Esophagus muscularis mucosa (tissue), 4 donors: ENCODE results near the gene WWOX.

Source experiments
- CTCF ChIP-seq, 3 experiments: fragments of 200-600 bp in 2 of 3; fragments of 450-650 bp in 1 of 3; sonication (generic) in 2 of 3; IDR thresholded peaks; one replicate each; pipeline ENCODE4 v1.5.1; 2017 to 2019; ENCODE audit warnings: antibody characterized with exemption in 3 of 3, mild to moderate bottlenecking in 2 of 3, moderate library complexity in 1 of 3
- EP300 ChIP-seq: sonication (generic); formaldehyde crosslinking; IDR thresholded peaks from one replicate; pipeline ENCODE4 v1.6.1; 2017; ENCODE audit warnings: antibody characterized with exemption
- POLR2A ChIP-seq: fragments of 450-650 bp; IDR thresholded peaks from one replicate; pipeline ENCODE4 v1.6.1; 2017; ENCODE audit warnings: antibody characterized with exemption, moderate library complexity, mild to moderate bottlenecking, low read depth
- POLR2AphosphoS5 ChIP-seq, 2 donors: sonication (generic); formaldehyde crosslinking; IDR thresholded peaks; one replicate each; pipeline ENCODE4 v1.6.1; 2017; ENCODE audit warnings: antibody characterized with exemption in 2 of 2

DNA sequence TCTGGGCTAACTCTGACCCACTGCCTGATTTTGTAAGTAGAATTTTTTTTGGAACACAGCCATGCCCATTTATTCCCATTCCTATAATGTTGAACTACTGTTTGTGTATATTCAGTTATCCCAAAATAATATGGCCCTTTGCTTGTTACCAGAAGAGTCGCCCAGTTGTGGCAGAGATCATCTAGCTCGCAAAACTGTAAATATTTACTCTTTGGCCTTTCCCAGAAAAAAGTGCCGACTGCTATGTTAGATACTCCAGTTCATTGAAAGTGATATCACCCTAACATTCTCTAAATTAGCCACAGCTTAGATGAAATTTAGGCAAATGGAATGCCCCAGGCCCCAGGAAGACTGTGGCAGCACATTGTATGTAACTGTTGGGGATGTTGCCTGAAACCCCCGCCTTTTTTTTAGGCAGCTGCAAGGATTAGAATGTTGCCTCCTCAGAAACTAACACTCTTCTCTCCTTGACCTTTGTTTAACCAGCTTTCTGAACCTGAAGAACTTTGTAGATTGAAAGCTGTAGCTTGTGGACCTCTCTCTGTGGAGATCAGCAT is 19.1 kb downstream of the WWOX start:
- TF ChIP-seq POLR2A: no peak
- no peak for TF ChIP-seq POLR2AphosphoS5 (IDR thresholded peaks at IDR 0.05)
- TF ChIP-seq CTCF (IDR thresholded peaks at IDR 0.05): no peak
- no peak for TF ChIP-seq EP300
